Activated CD8-positive, alpha-beta T cell treated with anti-CD3 and anti-CD28 coated beads, Interleukin-2, amount 10 ng/mL, durations not matched to agents 7 days and 5 days (primary cell): ENCODE measurements around the gene WDR91. TPM values are rescaled to one million over a fixed set of nuclear protein-coding genes. Genes with fewer than 3 reads are reported as not detected.

Experiments used
- ATAC-seq: fragments of 150-1000 bp; cut with Tn5 transposase; one replicate; pipeline ENCODE4 v1.10.0; 2021; ENCODE audit warnings: moderate library complexity
- CTCF ChIA-PET: fragments of 350-600 bp; sonication (Branson Sonifier 250); formaldehyde crosslinking; loops from one replicate; lab custom pipeline; 2021; ENCODE audit warnings: antibody characterized with exemption; lab: Charles Lee
- POLR2A ChIA-PET: fragments of 350-600 bp; sonication (Branson Sonifier 250); formaldehyde crosslinking; loops from one replicate; lab custom pipeline; 2021; ENCODE audit warnings: antibody characterized with exemption; lab: Charles Lee
- DNase-seq: peaks from one replicate; pipeline ENCODE4 v3.0.0-alpha.2; 2020
- H3K27ac Mint-ChIP-seq: one replicate; pipeline ENCODE4 v1.8.0; 2021; ENCODE audit warnings: mild to moderate bottlenecking, mixed read lengths
- H3K27me3 Mint-ChIP-seq: one replicate; pipeline ENCODE4 v1.8.0; 2021; ENCODE audit warnings: low read depth, mixed read lengths
- H3K36me3 Mint-ChIP-seq: one replicate; pipeline ENCODE4 v1.8.0; 2021; ENCODE audit warnings: low read depth, mixed read lengths
- H3K4me1 Mint-ChIP-seq: one replicate; pipeline ENCODE4 v1.8.0; 2021; ENCODE audit warnings: low read depth, mixed read lengths
- H3K4me3 Mint-ChIP-seq: one replicate; pipeline ENCODE4 v1.8.0; 2021; ENCODE audit warnings: mild to moderate bottlenecking, mixed read lengths
- H3K9me3 Mint-ChIP-seq: one replicate; pipeline ENCODE4 v1.8.0; 2022; ENCODE audit warnings: mixed read lengths; ENCODE audit not compliant: insufficient read depth
- total RNA-seq, 2 experiments: library from RNA; stranded (reverse); gene quantifications; one replicate each; pipeline ENCODE4 v1.2.3, GENCODE V29; 2021

WDR91 gene
- total RNA-seq, 2 experiments from 2014 or later, result 10.0 to 11.5 TPM

GRCh38 chr7:135195968-135196629, 15.2 kb downstream of the WDR91 start:
- no peaks in the 10 kb centered on the region for H3K4me1 Mint-ChIP-seq
- ATAC-seq (no peak), DNase-seq (no peak)
- no peaks in the 10 kb centered on the region for H3K9me3 Mint-ChIP-seq
- ChIA-PET CTCF (no interaction called here), POLR2A (no interaction called here)
- H3K4me3 Mint-ChIP-seq, result no peak overlapping the region
- no peak overlapping the region for H3K27ac Mint-ChIP-seq
- H3K27me3 Mint-ChIP-seq, result no peaks in the 10 kb centered on the region
- H3K36me3 Mint-ChIP-seq, result peaks cover 26% of the 10 kb centered on the region

GRCh38 chr7:135195156-135195555, 16.2 kb downstream of the WDR91 start:
- ChIA-PET CTCF (no interaction called here), POLR2A (no interaction called here)
- ATAC-seq (no peak), DNase-seq (no peak)
- no peak overlapping the region for H3K4me3 Mint-ChIP-seq
- no peak overlapping the region for H3K27ac Mint-ChIP-seq
- no peaks in the 10 kb centered on the region for H3K27me3 Mint-ChIP-seq
- H3K36me3 Mint-ChIP-seq, result peaks cover 26% of the 10 kb centered on the region
- H3K9me3 Mint-ChIP-seq, result no peaks in the 10 kb centered on the region
- H3K4me1 Mint-ChIP-seq, result no peaks in the 10 kb centered on the region

- Mint-ChIP-seq H3K9me3 (no peaks in the 10 kb centered on the region), H3K36me3 (peaks cover 26% of the 10 kb centered on the region), H3K27me3 (no peaks in the 10 kb centered on the region), H3K4me1 (no peaks in the 10 kb centered on the region), H3K4me3 (no peak overlapping the region), H3K27ac (peak overlapping the region; percentile 22)
- ATAC-seq (no peak), DNase-seq (no peak)
- POLR2A ChIA-PET, result no interaction called here
- CTCF ChIA-PET, result no interaction called here
These were observed 16.7 kb downstream of the WDR91 start for GRCh38 chr7:135194494-135195095.

- Mint-ChIP-seq H3K27ac (no peak overlapping the region), H3K9me3 (no peaks in the 10 kb centered on the region), H3K4me1 (no peaks in the 10 kb centered on the region), H3K4me3 (no peak overlapping the region), H3K36me3 (peaks cover 30% of the 10 kb centered on the region), H3K27me3 (no peaks in the 10 kb centered on the region)
- no peak for DNase-seq
- no peak for ATAC-seq
- CTCF ChIA-PET, result no interaction called here
- POLR2A ChIA-PET, result no interaction called here
These were observed 17.7 kb downstream of the WDR91 start for GRCh38 chr7:135193615-135194081.

GRCh38 chr7:135192914-135193536, 18.3 kb downstream of the WDR91 start:
- CTCF ChIA-PET, result no interaction called here
- H3K36me3 Mint-ChIP-seq, result peaks cover 28% of the 10 kb centered on the region
- POLR2A ChIA-PET, result no interaction called here
- H3K4me1 Mint-ChIP-seq, result no peaks in the 10 kb centered on the region
- no peak overlapping the region for H3K27ac Mint-ChIP-seq
- H3K27me3 Mint-ChIP-seq, result no peaks in the 10 kb centered on the region
- no peak for DNase-seq
- no peak for ATAC-seq
- H3K9me3 Mint-ChIP-seq, result no peaks in the 10 kb centered on the region
- H3K4me3 Mint-ChIP-seq, result no peak overlapping the region

- Mint-ChIP-seq H3K36me3 (peaks cover 30% of the 10 kb centered on the region), H3K9me3 (no peaks in the 10 kb centered on the region), H3K27ac (no peak overlapping the region), H3K4me3 (no peak overlapping the region), H3K27me3 (no peaks in the 10 kb centered on the region), H3K4me1 (no peaks in the 10 kb centered on the region)
- ChIA-PET POLR2A (no interaction called here), CTCF (interaction anchor here (1.1 kb wide), 1 partner anchor 580 kb away, joined by 3 read pairs; no protein-coding TSS in a partner anchor)
- no peak for ATAC-seq
- no peak for DNase-seq
These were observed 20.6 kb downstream of the WDR91 start for GRCh38 chr7:135190703-135191102.

- ATAC-seq (no peak), DNase-seq (no peak)
- H3K36me3 Mint-ChIP-seq, result peaks cover 38% of the 10 kb centered on the region
- ChIA-PET POLR2A (no interaction called here), CTCF (interaction anchor here (1.1 kb wide), 1 partner anchor 580 kb away, joined by 3 read pairs; no protein-coding TSS in a partner anchor)
- no peaks in the 10 kb centered on the region for H3K27me3 Mint-ChIP-seq
- H3K4me1 Mint-ChIP-seq, result no peaks in the 10 kb centered on the region
- no peak overlapping the region for H3K4me3 Mint-ChIP-seq
- H3K27ac Mint-ChIP-seq, result no peak overlapping the region
- H3K9me3 Mint-ChIP-seq, result no peaks in the 10 kb centered on the region
These were observed 21.4 kb downstream of the WDR91 start for GRCh38 chr7:135189961-135190360.

- DNase-seq (no peak), ATAC-seq (no peak)
- Mint-ChIP-seq H3K27ac (no peak overlapping the region), H3K4me1 (no peaks in the 10 kb centered on the region), H3K27me3 (no peaks in the 10 kb centered on the region), H3K4me3 (no peak overlapping the region), H3K9me3 (no peaks in the 10 kb centered on the region), H3K36me3 (peaks cover 40% of the 10 kb centered on the region)
- ChIA-PET POLR2A (no interaction called here), CTCF (interaction anchor here (1.3 kb wide), 1 partner anchor 11 kb away, joined by 3 read pairs; no protein-coding TSS in a partner anchor)
These were observed 22.1 kb downstream of the WDR91 start for GRCh38 chr7:135189221-135189662.

- no peaks in the 10 kb centered on the region for H3K4me1 Mint-ChIP-seq
- no peak overlapping the region for H3K27ac Mint-ChIP-seq
- H3K27me3 Mint-ChIP-seq, result no peaks in the 10 kb centered on the region
- no peak overlapping the region for H3K4me3 Mint-ChIP-seq
- CTCF ChIA-PET, result interaction anchor here (1.3 kb wide), 1 partner anchor 11 kb away, joined by 3 read pairs; no protein-coding TSS in a partner anchor
- DNase-seq (no peak), ATAC-seq (no peak)
- peaks cover 4% of the 10 kb centered on the region for H3K9me3 Mint-ChIP-seq
- peaks cover 40% of the 10 kb centered on the region for H3K36me3 Mint-ChIP-seq
- POLR2A ChIA-PET, result no interaction called here
These were observed 22.9 kb downstream of the WDR91 start for GRCh38 chr7:135188298-135188984.

GRCh38 chr7:135186841-135187253, 24.5 kb downstream of the WDR91 start:
- H3K4me3 Mint-ChIP-seq, result no peak overlapping the region
- ChIA-PET POLR2A (interaction anchor here (0.7 kb wide), 1 partner anchor 16 kb away, joined by 3 read pairs; no protein-coding TSS in a partner anchor), CTCF (interaction anchor here (0.9 kb wide), 1 partner anchor 37 kb away, joined by 3 read pairs; no protein-coding TSS in a partner anchor)
- H3K4me1 Mint-ChIP-seq, result no peaks in the 10 kb centered on the region
- H3K27ac Mint-ChIP-seq, result no peak overlapping the region
- peaks cover 48% of the 10 kb centered on the region for H3K36me3 Mint-ChIP-seq
- peaks cover 15% of the 10 kb centered on the region for H3K9me3 Mint-ChIP-seq
- ATAC-seq (no peak), DNase-seq (no peak)
- no peaks in the 10 kb centered on the region for H3K27me3 Mint-ChIP-seq

- Mint-ChIP-seq H3K4me1 (no peaks in the 10 kb centered on the region), H3K4me3 (no peak overlapping the region), H3K9me3 (peaks cover 22% of the 10 kb centered on the region), H3K27me3 (no peaks in the 10 kb centered on the region), H3K27ac (no peak overlapping the region), H3K36me3 (peaks cover 51% of the 10 kb centered on the region)
- DNase-seq, result no peak
- CTCF ChIA-PET, result interaction anchor here (0.9 kb wide), 1 partner anchor 38 kb away, joined by 3 read pairs; no protein-coding TSS in a partner anchor
- ATAC-seq, result no peak
- POLR2A ChIA-PET, result no interaction called here
These were observed 25.1 kb downstream of the WDR91 start for GRCh38 chr7:135186261-135186540.
